Measurements from ENCODE around the gene ELOVL5.

Gene ELOVL5

DNA sequence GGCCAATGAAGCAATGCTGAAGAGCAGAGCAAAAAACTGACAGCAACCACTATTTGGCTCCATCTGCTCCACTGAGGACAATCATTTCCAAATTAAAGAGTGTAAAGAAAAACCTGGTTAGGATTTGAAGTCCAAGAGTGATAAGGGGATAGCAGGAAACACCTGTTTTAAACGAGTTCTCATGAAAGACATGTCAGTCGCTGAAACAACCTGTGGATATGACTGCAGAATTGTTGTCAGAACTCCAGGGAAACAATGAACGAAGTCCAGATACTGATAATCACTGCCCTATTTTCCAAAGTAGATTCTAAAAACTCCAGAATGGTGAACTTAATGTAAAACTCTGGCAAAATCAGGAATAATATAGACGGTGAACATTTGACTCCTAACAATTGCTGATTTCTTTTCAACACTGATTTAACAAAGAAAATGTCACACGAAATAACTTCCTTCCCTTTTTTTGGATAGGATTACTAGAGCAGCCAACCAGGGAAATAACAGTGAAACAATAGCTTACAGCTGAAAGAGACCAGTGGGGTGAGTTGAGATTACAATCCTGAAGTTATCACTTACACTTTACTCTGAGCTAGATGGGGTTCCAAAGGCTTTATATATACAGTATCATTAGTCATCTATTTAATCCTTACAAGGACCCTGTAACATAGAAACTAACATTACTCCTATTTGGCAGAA, 83.7 kb downstream of the ELOVL5 start:
- Mint-ChIP-seq H3K9me3 (no peaks in the 10 kb centered on the region), H3K27me3 (no peaks in the 10 kb centered on the region), H3K36me3 (ENCODE audit: low read depth) (peaks cover 81% of the 10 kb centered on the region), H3K27ac (no peak overlapping the region), H3K4me3 (no peak overlapping the region), H3K4me1 (ENCODE audit: low read depth) (peaks cover 12% of the 10 kb centered on the region)

DNA sequence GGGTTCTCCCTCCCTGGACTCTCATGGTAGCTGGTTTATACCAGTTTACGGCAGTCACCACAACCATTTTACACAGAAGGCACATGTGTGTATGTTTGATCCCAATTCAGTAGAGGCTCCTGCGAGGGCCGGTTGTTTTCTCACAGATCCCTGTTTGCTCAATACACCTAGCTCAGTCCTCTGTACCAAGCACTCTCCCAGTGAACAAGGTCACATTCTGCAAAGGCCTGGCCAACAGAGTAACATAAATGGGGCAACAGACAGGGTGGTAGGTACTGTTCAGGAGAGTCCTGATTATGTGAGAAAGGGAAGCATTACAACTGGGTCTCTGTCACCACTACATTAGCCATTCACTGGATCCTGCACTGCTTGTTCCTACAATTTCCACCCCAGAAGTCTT, 84.4 kb downstream of the ELOVL5 start:
- Mint-ChIP-seq H3K4me1 (ENCODE audit: low read depth) (peaks cover 9% of the 10 kb centered on the region), H3K36me3 (ENCODE audit: low read depth) (peaks cover 80% of the 10 kb centered on the region), H3K9me3 (peaks cover 2% of the 10 kb centered on the region), H3K27ac (no peak overlapping the region), H3K27me3 (no peaks in the 10 kb centered on the region), H3K4me3 (no peak overlapping the region)

DNA sequence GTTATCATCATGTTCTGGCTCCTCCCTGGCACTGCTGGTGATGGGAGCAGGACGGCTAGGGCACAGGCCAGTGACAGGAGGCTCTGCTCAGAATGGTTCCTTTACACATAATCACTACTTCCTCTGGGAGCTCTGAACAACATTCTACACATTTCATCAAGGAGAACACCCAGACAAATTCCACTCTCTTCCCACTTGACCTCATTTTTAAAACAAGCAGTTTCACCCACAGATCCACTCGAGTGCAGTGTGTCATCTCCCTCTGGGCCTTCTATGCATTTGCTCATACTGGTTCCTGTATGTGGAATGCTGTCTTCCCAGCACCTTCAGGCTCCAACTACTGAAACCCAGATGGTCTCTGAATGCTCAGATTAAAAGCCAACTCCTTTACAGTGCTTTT, 84.8 kb downstream of the ELOVL5 start:
- Mint-ChIP-seq H3K9me3 (peaks cover 3% of the 10 kb centered on the region), H3K4me3 (no peak overlapping the region), H3K36me3 (ENCODE audit: low read depth) (peaks cover 80% of the 10 kb centered on the region), H3K4me1 (ENCODE audit: low read depth) (peaks cover 5% of the 10 kb centered on the region), H3K27me3 (no peaks in the 10 kb centered on the region), H3K27ac (peak overlapping the region; percentile 18)

- Mint-ChIP-seq H3K27me3 (no peaks in the 10 kb centered on the region), H3K36me3 (ENCODE audit: low read depth) (peaks cover 70% of the 10 kb centered on the region), H3K4me3 (no peak overlapping the region), H3K27ac (no peak overlapping the region), H3K4me1 (ENCODE audit: low read depth) (peaks cover 19% of the 10 kb centered on the region), H3K9me3 (peaks cover 3% of the 10 kb centered on the region)
These were observed 88.7 kb downstream of the ELOVL5 start for GRCh38 chr6:53259860-53260580.

DNA sequence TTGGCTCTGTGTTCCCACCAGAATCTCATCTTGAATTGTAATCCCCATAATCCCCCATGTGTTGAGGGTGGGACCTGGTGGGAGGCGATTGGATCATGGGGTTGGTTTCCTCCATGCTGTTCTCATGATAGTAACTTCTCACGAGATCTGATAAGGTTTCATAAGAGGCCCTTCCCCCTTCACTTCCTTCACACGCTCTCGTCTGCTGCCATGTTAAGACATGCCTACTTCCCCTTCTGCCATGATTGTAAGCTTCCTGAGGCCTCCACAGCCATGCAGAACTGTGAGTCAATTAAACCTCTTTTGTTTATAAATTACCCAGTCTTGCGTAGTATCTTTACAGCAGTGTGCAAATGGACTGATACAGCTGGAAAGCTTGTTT, 90.0 kb downstream of the ELOVL5 start:
- no peak overlapping the region for H3K27ac Mint-ChIP-seq
- no peak overlapping the region for H3K4me3 Mint-ChIP-seq
- peaks cover 66% of the 10 kb centered on the region for H3K36me3 Mint-ChIP-seq (ENCODE audit: low read depth)
- H3K9me3 Mint-ChIP-seq, result peaks cover 3% of the 10 kb centered on the region
- no peaks in the 10 kb centered on the region for H3K27me3 Mint-ChIP-seq
- peaks cover 15% of the 10 kb centered on the region for H3K4me1 Mint-ChIP-seq (ENCODE audit: low read depth)

GRCh38 chr6:53258076-53258773, 90.5 kb downstream of the ELOVL5 start:
- Mint-ChIP-seq H3K36me3 (ENCODE audit: low read depth) (peaks cover 64% of the 10 kb centered on the region), H3K4me3 (no peak overlapping the region), H3K4me1 (ENCODE audit: low read depth) (peaks cover 15% of the 10 kb centered on the region), H3K27ac (no peak overlapping the region), H3K9me3 (peaks cover 3% of the 10 kb centered on the region), H3K27me3 (no peaks in the 10 kb centered on the region)

GRCh38 chr6:53257533-53257932, 91.2 kb downstream of the ELOVL5 start:
- Mint-ChIP-seq H3K4me3 (no peak overlapping the region), H3K27ac (no peak overlapping the region), H3K9me3 (peaks cover 3% of the 10 kb centered on the region), H3K4me1 (ENCODE audit: low read depth) (peaks cover 15% of the 10 kb centered on the region), H3K27me3 (no peaks in the 10 kb centered on the region), H3K36me3 (ENCODE audit: low read depth) (peaks cover 63% of the 10 kb centered on the region)

- Mint-ChIP-seq H3K27me3 (no peaks in the 10 kb centered on the region), H3K27ac (no peak overlapping the region), H3K4me1 (ENCODE audit: low read depth) (peaks cover 15% of the 10 kb centered on the region), H3K9me3 (peaks cover 3% of the 10 kb centered on the region), H3K36me3 (ENCODE audit: low read depth) (peaks cover 57% of the 10 kb centered on the region), H3K4me3 (no peak overlapping the region)
These were observed 91.7 kb downstream of the ELOVL5 start for GRCh38 chr6:53257001-53257400.

- no peaks in the 10 kb centered on the region for H3K9me3 Mint-ChIP-seq
- H3K27ac Mint-ChIP-seq, result no peak overlapping the region
- peaks cover 18% of the 10 kb centered on the region for H3K36me3 Mint-ChIP-seq (ENCODE audit: low read depth)
- peaks cover 7% of the 10 kb centered on the region for H3K4me1 Mint-ChIP-seq (ENCODE audit: low read depth)
- H3K27me3 Mint-ChIP-seq, result no peaks in the 10 kb centered on the region
- H3K4me3 Mint-ChIP-seq, result no peak overlapping the region
These were observed 96.5 kb downstream of the ELOVL5 start for GRCh38 chr6:53252177-53252692.

DNA sequence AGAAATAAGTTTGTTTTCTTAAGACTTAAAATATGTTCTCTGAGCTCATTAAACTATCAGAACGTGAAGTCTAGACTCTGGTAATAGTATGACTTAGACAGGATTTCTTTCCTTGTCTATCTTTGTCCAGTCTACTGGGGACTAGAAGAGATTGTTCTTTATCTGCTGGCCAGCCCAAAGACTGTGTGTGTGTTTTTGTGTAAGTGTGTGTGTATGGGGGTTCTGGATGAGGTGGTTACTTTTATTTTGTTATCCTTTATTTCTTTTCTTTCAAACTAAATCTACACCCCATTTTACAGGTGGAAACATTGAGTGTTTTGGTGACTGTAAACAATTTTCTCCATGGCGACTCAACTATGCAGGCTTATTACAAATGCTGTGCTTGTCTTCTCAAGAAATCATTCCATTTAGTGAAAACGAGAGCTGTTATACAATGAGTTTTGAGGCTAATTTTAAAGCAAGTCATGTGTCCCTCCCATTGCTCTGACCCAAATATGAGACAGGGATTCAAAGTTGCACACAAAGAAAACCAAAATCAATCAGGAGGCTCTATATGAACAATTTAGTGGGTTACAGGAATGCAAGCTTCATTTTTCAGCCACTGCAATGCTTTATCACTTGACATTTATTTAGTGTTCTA, 97.6 kb downstream of the ELOVL5 start:
- no peak overlapping the region for H3K27ac Mint-ChIP-seq
- H3K4me3 Mint-ChIP-seq, result no peak overlapping the region
- H3K36me3 Mint-ChIP-seq (ENCODE audit: low read depth), result peaks cover 10% of the 10 kb centered on the region
- H3K4me1 Mint-ChIP-seq (ENCODE audit: low read depth), result no peaks in the 10 kb centered on the region
- no peaks in the 10 kb centered on the region for H3K27me3 Mint-ChIP-seq
- H3K9me3 Mint-ChIP-seq, result no peaks in the 10 kb centered on the region

DNA sequence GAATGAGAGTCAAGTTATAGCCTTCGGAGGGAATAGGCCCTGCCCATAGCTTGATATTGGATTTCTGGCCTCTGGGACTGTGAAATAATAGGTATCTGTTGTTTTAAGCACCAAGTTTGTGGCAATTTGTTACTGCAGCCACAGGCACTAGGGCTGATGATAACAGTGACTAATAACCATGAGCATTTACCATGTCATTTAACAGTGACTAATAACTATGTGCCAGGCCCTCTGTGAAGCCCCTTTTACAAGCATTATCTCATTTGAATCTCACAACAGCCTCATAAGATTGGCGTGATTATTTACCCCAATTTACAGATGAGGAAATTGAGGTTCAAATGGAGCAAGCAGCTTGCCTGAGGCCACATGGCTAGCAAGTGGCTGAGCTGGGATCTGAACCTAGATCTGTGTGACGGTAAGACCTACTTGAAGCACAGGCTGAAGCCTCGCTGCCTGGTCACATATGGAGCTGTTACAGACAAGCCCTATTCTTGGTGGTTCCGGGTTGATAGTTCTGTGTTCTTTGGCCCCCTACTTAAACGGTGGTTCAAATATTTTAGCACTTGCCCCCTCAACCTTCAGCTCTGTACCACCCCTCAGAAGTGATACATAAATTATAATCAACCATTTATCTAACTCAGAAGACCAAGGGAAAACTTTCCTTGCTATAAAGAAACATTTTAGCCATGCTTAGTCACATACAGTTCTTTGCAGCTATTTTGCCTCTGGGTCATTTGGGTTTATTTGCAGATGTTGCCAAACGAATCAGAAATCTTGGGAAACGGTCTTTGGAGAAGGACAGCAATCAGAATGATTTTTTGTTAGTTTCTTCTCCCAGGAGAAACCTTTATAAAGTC, 98.3 kb downstream of the ELOVL5 start:
- H3K9me3 Mint-ChIP-seq, result no peaks in the 10 kb centered on the region
- H3K36me3 Mint-ChIP-seq (ENCODE audit: low read depth), result peaks cover 10% of the 10 kb centered on the region
- no peaks in the 10 kb centered on the region for H3K27me3 Mint-ChIP-seq
- H3K4me1 Mint-ChIP-seq (ENCODE audit: low read depth), result peaks cover 4% of the 10 kb centered on the region
- H3K27ac Mint-ChIP-seq, result no peak overlapping the region
- H3K4me3 Mint-ChIP-seq, result no peak overlapping the region

DNA sequence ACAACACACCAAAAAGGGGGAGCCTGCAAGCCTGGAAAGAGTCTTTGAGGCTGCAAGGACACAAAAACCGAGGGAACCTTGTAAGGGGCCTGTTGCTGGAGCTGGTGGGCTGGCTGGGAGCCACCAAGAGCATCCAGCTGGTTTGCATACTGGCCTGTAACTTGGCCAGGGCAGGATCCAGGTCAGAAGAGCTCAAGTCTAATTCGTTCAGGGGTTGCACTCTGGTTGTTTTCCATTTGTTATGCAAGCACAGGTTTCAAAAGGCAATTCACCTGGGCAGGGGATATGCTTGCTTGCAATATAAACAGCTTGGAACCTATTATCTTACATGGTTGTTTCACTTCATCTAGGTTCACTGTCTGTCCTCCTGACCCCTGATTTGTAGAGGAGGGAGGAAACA, 101.8 kb downstream of the ELOVL5 start:
- H3K36me3 Mint-ChIP-seq (ENCODE audit: low read depth), result no peaks in the 10 kb centered on the region
- H3K4me3 Mint-ChIP-seq, result no peak overlapping the region
- H3K27me3 Mint-ChIP-seq, result no peaks in the 10 kb centered on the region
- H3K4me1 Mint-ChIP-seq (ENCODE audit: low read depth), result peaks cover 28% of the 10 kb centered on the region
- H3K27ac Mint-ChIP-seq, result no peak overlapping the region
- H3K9me3 Mint-ChIP-seq, result no peaks in the 10 kb centered on the region

DNA sequence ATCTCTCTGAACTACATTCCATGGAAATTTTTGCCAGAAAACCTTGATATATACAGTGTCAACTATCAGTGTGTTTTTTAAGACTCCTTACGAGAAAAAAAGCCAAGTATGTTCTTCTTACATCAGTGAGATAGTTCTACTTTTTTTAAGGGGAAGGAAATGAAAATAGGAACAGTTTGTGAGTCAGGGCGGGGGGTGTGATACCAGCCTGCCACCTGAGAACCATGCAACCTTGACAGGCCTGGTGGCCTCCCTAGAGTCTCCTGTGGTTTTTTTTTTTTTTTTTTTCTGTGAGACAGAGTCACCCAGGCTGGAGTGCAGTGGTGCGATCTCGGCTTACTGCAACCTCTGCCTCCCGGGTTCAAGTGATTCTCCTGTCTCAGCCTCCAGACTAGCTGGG, 103.8 kb downstream of the ELOVL5 start:
- peaks cover 7% of the 10 kb centered on the region for H3K9me3 Mint-ChIP-seq
- no peak overlapping the region for H3K4me3 Mint-ChIP-seq
- H3K27ac Mint-ChIP-seq, result no peak overlapping the region
- no peaks in the 10 kb centered on the region for H3K27me3 Mint-ChIP-seq
- H3K4me1 Mint-ChIP-seq (ENCODE audit: low read depth), result peaks cover 47% of the 10 kb centered on the region
- H3K36me3 Mint-ChIP-seq (ENCODE audit: low read depth), result peaks cover 5% of the 10 kb centered on the region

GRCh38 chr6:53244399-53244931, 104.3 kb downstream of the ELOVL5 start:
- H3K4me3 Mint-ChIP-seq, result no peak overlapping the region
- H3K27ac Mint-ChIP-seq, result peak overlapping the region; percentile 68
- H3K36me3 Mint-ChIP-seq (ENCODE audit: low read depth), result peaks cover 5% of the 10 kb centered on the region
- no peaks in the 10 kb centered on the region for H3K27me3 Mint-ChIP-seq
- H3K9me3 Mint-ChIP-seq, result peaks cover 7% of the 10 kb centered on the region
- H3K4me1 Mint-ChIP-seq (ENCODE audit: low read depth), result peaks cover 52% of the 10 kb centered on the region

All from stimulated activated naive CD8-positive, alpha-beta T cell treated with anti-CD3 and anti-CD28 coated beads, Interleukin-15, Interleukin-2, amounts not matched to agents 100 ng/mL and 50 ng/mL, for 24 hours (primary cell).